Stimulated activated CD4-positive, alpha-beta T cell treated with anti-CD3 and anti-CD28 coated beads, Interleukin-1b, Interleukin-23, amount 100 ng/mL, for 24 hours (primary cell): ENCODE data around the gene ACKR3.

Source experiments
- DNase-seq, 4 experiments: peaks; one replicate each; pipeline ENCODE4 v3.0.0-alpha.2; 2020; ENCODE audit warnings: low read depth in 4 of 4, low spot score in 1 of 4

Gene ACKR3

DNA sequence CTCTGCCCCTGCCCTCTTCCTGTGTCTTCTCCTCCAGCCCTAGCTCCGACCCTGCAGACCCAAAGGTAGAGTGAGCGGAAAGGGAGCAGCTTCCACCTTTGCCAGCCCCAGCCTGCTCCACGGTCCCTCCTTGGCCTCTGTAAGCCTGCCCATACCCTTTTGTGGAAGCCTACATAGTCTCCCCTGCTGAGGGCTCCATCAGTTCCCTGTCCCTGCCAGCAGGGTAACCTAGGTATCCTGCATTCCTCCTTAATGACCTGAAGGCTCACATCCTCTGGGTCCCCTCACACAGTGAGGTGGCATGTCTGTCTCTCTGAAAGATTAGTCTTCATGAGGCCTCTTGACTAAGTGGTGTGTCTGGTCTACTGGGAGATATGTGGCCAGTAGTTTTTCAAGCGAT lies 20.5 kb upstream of the ACKR3 start:
- DNase-seq = no peak

DNA sequence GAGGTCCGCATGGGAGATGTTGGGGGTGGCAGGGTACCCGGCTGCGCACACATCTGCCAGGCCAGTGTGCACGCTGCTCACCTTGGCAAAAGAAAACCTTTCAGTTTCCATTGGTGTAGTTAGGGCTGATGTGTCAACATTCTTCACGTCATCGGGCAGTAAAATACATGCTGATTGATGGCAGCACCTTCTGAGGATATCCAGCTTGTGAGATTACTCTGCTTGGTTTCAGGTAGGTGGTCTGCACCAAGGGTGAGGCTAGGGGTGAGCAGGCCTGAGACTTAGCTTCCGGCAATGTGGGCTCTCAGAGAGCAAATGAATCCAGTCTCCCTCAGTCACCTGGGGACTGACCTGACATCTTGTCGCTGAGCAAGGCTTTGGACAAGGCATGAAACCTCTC lies 19.3 kb upstream of the ACKR3 start:
- no peak for DNase-seq

DNA sequence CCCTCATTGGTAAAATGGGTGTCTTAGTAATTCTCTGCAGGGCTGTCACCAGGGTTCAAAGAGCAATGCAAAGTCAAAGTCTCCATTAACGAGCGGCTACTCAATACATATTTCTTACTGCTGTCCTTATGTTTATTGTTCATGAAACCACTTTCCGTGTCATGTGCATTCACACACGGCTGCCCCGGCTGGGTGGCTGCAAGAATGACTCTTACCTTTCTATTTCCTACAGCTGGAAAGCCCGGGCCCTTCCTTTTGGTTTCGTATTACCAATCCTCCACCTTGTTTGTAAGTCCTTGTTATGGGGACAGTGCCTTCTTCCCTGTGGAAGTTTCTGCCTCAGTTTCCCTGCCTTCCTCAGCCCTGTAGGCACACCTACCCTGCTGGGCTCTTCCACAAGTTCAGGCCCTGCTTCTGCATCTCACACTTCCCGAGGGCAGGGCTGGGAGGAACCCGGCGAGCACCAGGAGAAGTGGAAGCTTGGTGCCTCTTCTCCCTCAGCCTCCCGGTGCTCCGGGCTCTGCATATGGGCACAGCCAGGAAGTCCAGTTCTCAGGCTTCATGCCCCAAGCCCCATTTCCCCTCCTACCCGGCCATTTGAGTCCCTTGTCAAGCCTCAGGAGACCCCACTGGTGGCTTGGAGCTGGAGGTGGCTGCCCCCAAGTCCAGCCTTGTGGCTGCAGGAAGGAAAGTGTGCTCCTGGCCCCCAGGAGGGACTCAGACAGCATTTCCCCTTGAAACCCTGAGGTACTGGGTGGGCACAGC lies 18.7 kb upstream of the ACKR3 start:
- no peak for DNase-seq

DNA sequence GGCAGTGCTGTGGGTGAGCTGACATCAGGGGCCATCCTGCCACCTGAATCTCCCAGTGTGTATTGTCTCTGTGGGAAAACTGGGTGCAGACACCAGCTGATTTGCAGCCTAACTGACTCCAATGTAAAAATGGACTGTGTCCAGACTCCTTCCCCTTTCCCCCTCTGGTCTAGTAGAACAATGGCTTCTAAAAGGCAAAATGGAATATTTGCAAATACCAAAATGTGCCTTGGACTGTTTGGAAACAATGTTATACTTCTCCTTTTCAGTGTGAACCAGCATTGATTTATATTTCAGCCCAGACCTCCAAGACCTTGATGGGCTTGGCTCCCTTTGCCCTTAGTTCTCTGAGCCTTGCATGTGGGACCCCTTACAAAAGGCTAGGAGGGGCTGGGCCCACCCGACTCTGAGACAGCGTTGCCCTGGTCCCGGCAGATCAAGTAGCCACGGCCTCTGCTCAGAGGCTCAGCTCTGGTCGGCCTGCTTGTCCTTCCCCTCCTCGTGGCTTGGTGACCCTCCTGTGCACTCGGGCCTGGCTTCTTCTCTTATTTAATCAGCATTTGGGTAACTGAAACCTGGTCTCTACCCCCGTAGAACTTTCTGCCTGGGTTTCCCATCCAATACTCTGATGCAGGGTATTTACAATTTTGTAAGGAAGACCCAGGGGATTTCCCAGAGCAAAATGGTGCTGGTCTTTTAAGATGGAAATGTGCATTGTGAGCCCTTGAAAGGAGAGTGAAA lies 18.0 kb upstream of the ACKR3 start:
- DNase-seq = no peak

DNA sequence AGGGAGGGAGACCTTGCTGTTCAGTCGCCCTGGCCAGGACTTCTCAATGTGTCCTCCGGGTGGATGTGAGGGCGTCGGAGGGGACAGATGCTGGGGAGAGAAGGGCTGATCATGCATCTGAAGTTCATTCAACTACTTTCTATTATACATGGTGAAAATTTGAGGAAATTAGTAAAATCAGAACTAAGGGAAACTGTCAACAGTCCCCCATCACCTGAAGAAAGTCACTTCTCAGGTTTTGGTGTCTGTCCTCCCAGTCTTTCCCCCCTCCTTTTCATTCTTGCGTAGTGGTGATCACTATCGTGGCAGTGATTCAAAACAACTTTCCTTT lies 17.4 kb upstream of the ACKR3 start:
- DNase-seq = no peak

DNA sequence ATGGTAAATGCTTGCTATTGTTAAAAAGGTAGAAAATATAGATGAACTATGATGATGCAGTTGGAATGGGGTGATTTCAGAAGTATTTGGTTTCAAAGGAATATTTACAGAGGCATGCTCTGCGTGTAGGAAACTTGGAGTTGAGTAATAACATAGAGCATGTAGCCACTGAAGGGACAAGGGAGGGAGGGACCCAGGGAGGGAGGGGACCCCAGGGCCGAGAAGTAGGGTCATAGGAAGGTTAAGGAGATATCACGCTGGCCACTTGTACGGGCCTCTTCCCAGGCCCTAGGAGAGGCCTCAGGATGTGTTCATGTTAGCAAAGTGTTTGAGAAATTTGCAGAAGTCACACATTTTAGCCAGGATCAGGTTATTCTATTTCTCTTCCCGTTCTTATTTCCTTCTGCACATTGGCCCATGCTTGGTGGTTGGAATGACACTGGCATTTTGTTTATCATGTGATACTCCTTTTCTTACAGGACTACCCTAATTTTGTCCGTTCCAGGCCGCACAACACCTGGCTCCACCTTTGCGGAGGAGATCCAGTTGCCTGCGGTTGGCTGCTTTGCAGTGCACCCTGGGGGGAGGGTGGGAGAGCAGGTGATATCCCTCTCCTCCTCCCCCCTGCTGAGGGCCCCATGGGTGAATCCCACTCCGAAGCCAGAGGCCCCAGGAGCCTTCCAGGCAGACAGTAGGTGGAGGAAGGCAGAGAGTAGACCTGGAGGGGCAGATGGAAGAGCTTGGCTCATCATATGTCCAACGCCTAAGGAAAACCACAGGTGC lies 16.9 kb upstream of the ACKR3 start:
- no peak for DNase-seq

DNA sequence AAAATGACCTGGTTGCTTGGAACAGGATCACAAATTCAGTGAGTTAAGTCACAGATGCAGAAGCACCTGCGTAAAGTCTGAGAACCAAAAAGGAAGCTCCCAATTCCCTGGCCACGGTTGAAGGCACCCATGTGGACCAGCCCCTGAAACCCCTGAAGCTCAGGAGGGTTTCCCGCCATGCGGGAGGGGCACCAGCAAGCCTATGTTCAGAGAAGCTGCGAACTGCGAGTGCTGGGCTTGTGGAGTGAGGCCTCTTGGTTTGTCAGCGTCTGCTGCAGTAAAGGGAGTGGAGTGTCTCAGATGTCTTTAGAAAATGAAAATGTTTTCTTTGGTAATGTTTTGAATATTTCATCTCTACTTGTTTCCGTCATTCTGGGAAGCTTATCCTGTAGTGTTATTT lies 16.1 kb upstream of the ACKR3 start:
- no peak for DNase-seq

DNA sequence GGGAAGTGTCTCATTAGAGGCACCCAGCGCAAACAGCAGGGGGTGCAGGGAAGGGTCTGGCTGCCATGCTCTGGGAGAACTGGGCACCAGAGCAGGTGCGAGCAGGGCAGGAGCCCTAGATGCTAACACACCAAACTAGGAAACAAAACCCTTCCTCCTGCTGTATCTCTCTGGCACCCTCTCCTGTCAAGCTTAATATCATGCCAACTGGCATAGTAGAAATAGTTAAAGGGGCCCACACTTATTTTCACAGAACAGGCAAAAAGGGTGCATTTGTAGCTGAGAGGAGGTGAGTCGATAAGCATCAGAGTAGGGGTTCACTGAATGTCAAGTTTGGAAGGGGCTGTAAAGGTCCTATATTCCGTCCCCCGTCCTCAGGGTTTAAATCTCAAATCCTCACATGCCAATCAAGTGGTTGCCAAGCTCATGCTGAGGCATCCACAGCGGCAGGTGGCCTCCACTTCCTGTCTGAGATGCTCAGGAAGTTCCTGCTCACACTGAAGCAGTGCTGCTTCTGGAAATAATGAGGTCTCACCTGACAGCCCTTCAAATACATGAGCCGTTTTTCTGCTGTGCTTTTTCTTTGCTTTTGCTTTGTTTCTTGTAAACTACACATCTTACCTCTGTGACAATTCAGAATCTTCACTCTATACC lies 14.9 kb upstream of the ACKR3 start:
- DNase-seq = no peak

DNA sequence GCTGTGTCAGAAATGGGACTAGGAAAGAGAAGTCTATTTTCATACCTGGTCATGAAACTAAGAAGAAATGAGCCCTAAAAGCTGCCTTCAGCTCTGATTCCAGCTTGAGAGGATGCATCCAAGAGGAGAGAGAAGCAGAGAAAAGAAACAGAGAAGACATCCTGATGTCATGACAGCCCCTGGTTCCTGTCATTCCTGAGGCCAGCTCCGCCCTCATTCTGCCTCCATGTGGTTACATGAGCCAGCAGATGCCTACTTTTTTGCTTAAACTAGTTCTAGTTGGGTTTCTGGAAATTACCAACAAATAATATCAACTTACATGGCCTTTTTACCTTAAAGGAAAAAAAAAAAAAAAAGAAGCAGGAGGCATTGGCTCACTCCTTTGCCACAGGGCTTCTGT lies 14.1 kb upstream of the ACKR3 start:
- DNase-seq = no peak

DNA sequence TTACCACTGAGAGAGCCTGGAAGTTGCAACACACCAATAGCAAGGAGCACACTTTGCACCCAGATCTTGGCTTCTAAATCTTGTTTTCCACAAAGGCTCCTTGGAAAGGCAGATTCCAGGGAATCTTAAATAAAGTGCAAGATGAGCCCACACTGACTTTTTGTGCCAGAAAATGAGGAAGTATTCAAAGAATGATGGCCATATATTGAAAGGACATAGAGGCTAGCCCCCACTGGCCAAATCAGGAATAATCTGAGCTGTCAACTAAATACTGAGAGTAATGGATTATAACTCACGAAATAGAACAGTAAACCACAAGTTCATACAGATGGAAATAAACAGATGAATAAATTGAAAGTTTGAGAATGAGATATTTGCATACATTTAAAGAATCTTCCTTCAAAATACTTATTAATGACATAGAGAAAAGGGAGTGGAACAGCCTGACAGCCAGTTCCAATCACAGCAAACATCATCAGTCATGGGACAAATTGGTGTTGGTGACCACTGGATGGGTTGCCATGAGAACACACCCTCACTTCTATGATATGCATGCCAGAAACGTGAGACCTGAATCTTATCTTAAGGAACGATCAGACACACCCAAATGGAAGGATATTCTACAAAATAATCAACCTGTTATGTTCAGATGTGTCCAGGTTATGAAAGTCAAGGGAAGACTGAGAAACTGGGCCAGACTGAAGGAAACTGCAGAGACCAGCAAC lies 12.2 kb upstream of the ACKR3 start:
- no peak for DNase-seq

DNA sequence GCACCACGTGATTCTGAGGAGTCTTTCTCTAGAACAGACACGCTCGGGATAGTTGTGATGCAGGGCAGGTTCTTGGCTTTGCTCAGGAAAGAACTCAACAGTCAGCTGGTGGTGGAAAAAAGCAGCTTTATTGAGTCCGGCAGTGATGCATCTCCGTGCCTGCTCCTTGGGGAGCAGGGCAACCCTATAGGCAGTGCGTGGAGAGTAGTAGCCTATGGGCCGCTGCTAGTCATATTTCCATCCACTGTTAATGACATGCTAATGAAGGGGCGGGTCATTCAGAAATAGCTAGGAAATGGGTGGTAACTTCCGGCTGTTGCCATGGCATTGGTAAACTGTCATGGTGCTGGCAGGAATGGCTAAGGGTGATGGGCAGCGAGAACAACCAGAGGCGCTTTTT lies 11.6 kb upstream of the ACKR3 start:
- no peak for DNase-seq

DNA sequence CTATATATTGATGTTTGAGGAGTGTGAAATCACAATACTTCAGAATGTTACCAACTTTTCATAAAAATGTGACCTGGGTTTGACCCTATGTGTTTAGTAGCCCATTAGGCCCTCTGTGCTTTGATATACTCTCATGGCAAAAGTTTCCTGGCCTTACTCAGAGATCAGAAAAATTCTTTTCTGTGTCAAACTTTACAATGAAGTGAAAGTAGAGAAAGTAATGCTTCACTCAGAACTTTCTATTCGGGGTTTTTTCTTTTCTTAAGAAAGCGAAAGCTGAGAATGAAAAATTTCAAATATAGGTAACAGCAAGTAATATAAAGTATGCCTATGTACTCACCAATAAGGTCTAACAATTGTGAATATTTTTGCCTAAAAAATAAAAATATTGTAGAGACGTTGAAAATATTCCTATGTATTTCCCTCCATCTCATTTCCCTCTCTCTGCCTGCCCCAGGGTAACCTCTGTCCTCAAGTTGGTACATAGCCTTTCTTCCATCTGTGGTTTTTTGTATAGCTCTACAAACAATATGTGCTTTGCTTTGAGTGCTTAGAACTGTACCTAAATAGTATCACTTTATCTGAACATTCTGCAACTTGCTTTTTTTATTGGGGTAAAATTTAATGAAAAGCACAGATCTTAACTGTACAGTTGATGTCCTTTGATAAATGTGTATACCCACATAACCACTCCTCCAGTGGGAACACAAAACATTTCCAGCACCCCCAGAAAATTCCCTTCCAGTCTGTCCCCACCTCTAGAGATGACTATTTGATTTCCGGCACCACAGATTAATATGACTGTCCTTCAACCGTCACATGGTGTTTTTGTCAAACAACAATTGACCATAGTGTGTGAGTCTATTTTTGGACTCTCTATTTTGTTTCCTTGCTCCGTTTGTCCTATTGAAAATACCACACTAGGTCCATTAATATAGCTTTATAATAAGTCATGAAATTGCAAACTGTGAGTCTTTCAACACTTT lies 10.3 kb upstream of the ACKR3 start:
- DNase-seq = no peak

DNA sequence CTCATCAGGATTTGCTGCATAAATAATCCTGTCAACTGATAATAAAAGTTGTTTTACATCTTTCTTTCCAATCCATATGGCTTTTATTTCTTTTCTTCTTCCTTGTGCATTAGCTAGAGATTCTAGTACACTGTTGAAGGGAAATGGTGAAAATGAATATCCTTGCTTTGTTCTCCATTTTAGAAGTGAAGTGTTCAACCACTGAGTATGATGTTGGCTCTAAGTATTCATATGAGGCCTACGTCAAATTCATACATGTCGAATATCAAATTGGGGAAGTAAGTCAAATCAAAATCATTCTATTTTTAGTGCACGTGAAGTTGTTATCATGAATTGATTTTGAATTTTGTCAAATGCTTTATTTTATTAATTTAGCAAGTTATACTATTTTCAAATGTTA lies 7.8 kb upstream of the ACKR3 start:
- no peak for DNase-seq

DNA sequence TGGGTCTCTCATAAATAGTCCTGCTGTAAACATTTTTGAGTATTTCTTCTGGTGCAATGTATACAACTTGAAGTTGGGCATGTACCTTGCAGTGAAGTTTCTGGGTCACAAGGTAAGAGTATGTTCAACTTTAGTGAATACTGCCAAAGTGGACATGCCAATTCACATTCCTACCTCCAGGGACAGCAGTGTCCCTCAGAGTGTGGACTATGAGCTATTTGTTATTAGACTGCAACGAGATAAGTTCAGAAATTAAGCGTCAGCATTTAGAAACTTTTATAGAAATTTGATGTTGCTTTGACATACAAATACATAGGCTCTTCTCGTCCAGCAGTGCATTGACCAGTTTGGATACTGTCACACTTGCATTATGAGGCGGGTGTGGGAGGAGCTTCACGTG lies 7.2 kb upstream of the ACKR3 start:
- DNase-seq = no peak

DNA sequence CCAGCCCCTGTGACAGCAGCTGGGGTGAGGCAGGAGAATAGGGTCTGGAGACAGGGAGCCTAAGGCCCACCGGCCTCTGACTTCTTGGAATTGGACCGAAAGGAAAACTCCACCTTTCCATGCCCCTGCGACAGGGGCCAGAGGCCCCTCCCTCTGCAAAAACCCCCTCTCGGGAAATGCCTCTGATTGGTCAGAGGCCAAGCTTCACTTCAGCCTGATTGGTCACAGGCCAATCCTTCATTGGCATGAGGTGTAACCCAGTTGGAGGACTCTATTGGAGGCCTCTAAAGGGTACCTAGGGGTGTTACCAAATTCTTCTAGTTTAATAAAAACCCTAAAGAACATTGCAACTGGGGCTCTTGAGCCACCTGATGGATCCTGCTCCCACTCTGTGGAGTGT lies 5.7 kb upstream of the ACKR3 start:
- no peak for DNase-seq

DNA sequence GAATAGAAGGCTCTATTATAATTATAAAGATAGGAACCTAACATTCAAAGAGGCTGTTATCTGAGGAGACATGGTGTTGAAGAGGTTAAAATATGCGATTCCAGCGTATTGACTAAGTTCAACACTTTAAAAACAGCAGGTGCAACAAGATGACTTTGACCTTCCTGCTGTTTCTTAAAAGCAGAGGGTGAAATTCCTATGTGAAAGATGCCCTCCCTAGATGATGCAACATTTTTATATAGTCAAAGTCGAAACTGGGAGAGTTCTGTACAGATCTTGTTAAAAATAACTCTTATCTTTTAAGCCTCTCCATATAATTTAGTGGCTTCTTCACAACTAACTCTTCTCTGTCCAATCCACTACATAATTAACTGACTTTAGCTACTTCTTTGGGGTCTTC lies 4.4 kb upstream of the ACKR3 start:
- DNase-seq = no peak

DNA sequence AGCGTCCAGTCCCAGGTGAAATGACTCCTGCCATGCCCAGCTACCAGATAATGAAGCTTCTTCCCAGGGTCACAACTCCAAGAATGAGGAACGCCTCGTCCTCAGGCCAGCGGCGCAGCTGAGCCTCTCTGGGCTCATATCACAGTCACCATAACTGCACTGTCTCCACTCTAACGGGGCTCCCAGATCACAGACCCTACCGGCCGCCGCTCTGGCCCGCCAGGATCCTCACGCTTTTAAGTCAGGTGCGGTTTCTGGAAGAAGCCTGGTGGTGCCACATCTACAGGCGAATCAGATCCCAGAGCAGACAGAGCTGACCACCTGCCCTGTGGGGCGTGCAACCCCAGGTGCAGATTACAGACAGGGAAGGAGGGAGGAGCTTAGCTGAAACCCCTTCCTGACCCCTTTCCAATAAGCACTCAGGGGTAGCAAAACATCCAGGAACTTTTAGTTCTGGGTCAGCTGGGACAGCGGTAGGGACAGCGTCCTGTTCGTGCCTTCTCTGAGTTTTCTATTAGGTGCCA lies 3.7 kb upstream of the ACKR3 start:
- DNase-seq = no peak

DNA sequence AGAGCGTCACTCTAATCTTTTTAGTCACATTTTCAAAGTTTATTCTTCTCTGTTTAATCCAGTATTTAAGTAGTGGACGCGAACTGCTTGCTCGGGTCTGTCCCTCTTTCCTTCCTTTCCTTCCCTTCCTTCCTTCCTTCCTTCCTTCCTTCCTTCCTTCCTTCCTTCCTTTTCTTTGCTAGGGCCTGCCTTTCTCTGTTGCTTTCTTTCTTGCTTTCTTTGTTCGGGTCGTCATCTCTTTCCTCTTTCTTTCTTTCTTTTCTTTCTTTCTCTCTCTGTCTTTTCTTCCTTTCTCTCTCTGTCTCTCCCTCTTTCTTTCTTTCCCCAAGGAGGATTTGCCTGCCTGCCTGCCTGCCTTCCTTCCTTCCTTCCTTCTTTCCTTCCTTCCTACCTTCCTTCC lies 3.0 kb upstream of the ACKR3 start:
- no peak for DNase-seq

DNA sequence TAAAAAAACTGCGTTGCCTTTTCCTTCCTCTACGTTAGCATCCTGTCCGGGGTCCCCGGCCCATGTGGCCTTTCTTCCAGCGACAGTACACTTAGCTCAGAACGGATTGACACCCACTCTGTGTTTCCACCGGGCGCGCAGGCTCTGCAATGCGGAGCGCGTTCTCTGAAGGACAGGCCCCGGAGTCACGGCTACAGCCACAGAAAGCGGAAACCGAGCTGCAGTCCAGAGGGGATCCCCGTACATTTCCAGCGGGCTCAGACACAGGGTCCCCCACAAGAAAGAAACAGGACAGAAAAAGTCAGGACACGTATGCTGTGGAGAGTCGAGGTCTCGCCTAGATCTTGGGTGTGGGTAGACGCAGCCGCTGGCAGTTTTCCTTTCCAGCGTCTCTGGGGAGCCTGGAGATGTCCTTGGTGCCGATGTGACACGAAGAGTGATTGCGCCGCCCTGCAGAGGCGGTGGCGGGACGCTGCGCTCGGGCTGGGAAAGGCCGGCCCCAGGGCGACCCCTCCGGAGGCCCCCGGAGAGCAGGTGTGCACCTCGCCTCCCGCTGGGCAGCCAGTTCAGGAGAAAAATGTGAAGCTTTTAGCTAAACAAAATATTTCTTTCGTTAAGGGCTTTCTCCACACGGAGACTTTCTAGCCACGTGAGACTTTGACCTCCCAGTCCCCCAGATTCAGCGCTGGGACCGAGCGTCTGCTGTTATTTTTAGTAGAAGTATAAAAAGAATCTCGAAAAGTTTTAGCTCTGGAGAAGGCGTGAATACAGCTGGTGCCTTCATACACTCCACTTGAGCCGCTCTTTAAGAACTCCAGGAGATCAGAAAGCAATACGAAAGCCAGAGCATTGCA lies 1.3 kb upstream of the ACKR3 start:
- no peak for DNase-seq
